Activated T-helper 1 cell treated with anti-CD3 and anti-CD28 coated beads, Interleukin-12 subunit alpha, Interleukin-12 subunit beta, Interleukin-2, Interleukin-4 antibody, amounts not matched to agents 30 ng/mL and 10 ng/mL and 1 ng/mL, durations not matched to agents 14 hours and 24 hours and 36 hours (primary cell): ENCODE measurements around the gene IGSF21. TPM values are rescaled to one million over a fixed set of nuclear protein-coding genes. Genes with fewer than 3 reads are reported as not detected.

Source experiments
- DNase-seq: peaks from one replicate; pipeline ENCODE4 v3.0.0; 2021; ENCODE audit warnings: low spot score
- H3K27ac Mint-ChIP-seq: one replicate; pipeline ENCODE4 v1.8.0; 2021; ENCODE audit warnings: mild to moderate bottlenecking, mixed read lengths
- H3K27me3 Mint-ChIP-seq: one replicate; pipeline ENCODE4 v1.8.0; 2022; ENCODE audit warnings: mild to moderate bottlenecking, moderate library complexity, mixed read lengths; ENCODE audit not compliant: insufficient read depth
- H3K36me3 Mint-ChIP-seq: one replicate; pipeline ENCODE4 v1.8.0; 2021; ENCODE audit warnings: low read depth, mixed read lengths
- H3K4me1 Mint-ChIP-seq: one replicate; pipeline ENCODE4 v1.8.0; 2021; ENCODE audit warnings: low read depth, mixed read lengths
- H3K4me3 Mint-ChIP-seq: one replicate; pipeline ENCODE4 v1.8.0; 2021; ENCODE audit warnings: mild to moderate bottlenecking, moderate library complexity, mixed read lengths
- H3K9me3 Mint-ChIP-seq: one replicate; pipeline ENCODE4 v1.8.0; 2021; ENCODE audit warnings: mixed read lengths
- intact Hi-C: fragments of 100-400 bp; cut with micrococcal nuclease; formaldehyde crosslinking; loops from one replicate; pipeline ENCODE4 v1.15.1; 2024
- total RNA-seq: library from RNA; stranded (reverse); gene quantifications from 2 replicates; pipeline ENCODE4 v1.2.3, GENCODE V29; 2022

Gene IGSF21
- total RNA-seq, 1 donor from 2014 or later, result not detected

- intact Hi-C loops, result no loop called here
- H3K9me3 Mint-ChIP-seq, result no peaks in the 10 kb centered on the region
- H3K4me1 Mint-ChIP-seq, result no peaks in the 10 kb centered on the region
Observed at GRCh38 chr1:18116777-18117176, 9.2 kb downstream of the IGSF21 start.

GRCh38 chr1:18118078-18118477, 10.5 kb downstream of the IGSF21 start:
- Mint-ChIP-seq H3K4me1 (no peaks in the 10 kb centered on the region), H3K4me3 (no peak overlapping the region), H3K27ac (no peak overlapping the region), H3K36me3 (no peaks in the 10 kb centered on the region), H3K27me3 (peaks cover 5% of the 10 kb centered on the region), H3K9me3 (no peaks in the 10 kb centered on the region)
- intact Hi-C loops, result no loop called here
- DNase-seq, result no peak

More at GRCh38 chr1:18116777-18117176, 9.2 kb downstream of the IGSF21 start:
- peaks cover 14% of the 10 kb centered on the region for H3K27me3 Mint-ChIP-seq
- H3K27ac Mint-ChIP-seq, result no peak overlapping the region
- H3K36me3 Mint-ChIP-seq, result no peaks in the 10 kb centered on the region
- H3K4me3 Mint-ChIP-seq, result no peak overlapping the region
- DNase-seq, result no peak

- Mint-ChIP-seq H3K36me3 (no peaks in the 10 kb centered on the region), H3K27me3 (peaks cover 5% of the 10 kb centered on the region), H3K4me1 (no peaks in the 10 kb centered on the region), H3K4me3 (no peak overlapping the region), H3K27ac (no peak overlapping the region), H3K9me3 (no peaks in the 10 kb centered on the region)
- no peak for DNase-seq
- intact Hi-C loops, result no loop called here
Observed at GRCh38 chr1:18118491-18118890, 10.9 kb downstream of the IGSF21 start.

- no peak overlapping the region for H3K27ac Mint-ChIP-seq
- H3K27me3 Mint-ChIP-seq, result peaks cover 5% of the 10 kb centered on the region
- no peaks in the 10 kb centered on the region for H3K4me1 Mint-ChIP-seq
- no peak overlapping the region for H3K4me3 Mint-ChIP-seq
- no peak for DNase-seq
- H3K36me3 Mint-ChIP-seq, result no peaks in the 10 kb centered on the region
- intact Hi-C loops, result no loop called here
- no peaks in the 10 kb centered on the region for H3K9me3 Mint-ChIP-seq
Observed at GRCh38 chr1:18119289-18119688, 11.7 kb downstream of the IGSF21 start.

GRCh38 chr1:18119771-18120377, 12.3 kb downstream of the IGSF21 start:
- Mint-ChIP-seq H3K36me3 (no peaks in the 10 kb centered on the region), H3K4me1 (no peaks in the 10 kb centered on the region), H3K27ac (no peak overlapping the region), H3K9me3 (no peaks in the 10 kb centered on the region), H3K4me3 (no peak overlapping the region), H3K27me3 (peaks cover 5% of the 10 kb centered on the region)
- intact Hi-C loops, result no loop called here
- DNase-seq, result no peak

GRCh38 chr1:18120638-18121037, 13.0 kb downstream of the IGSF21 start:
- no peak overlapping the region for H3K4me3 Mint-ChIP-seq
- H3K36me3 Mint-ChIP-seq, result no peaks in the 10 kb centered on the region
- intact Hi-C loops, result no loop called here
- H3K9me3 Mint-ChIP-seq, result no peaks in the 10 kb centered on the region
- no peak overlapping the region for H3K27ac Mint-ChIP-seq
- no peak for DNase-seq
- H3K27me3 Mint-ChIP-seq, result peaks cover 5% of the 10 kb centered on the region
- no peaks in the 10 kb centered on the region for H3K4me1 Mint-ChIP-seq

GRCh38 chr1:18121072-18121820, 13.6 kb downstream of the IGSF21 start:
- Mint-ChIP-seq H3K27ac (no peak overlapping the region), H3K27me3 (peaks cover 5% of the 10 kb centered on the region), H3K36me3 (no peaks in the 10 kb centered on the region), H3K9me3 (no peaks in the 10 kb centered on the region), H3K4me1 (no peaks in the 10 kb centered on the region), H3K4me3 (no peak overlapping the region)
- intact Hi-C loops, result no loop called here
- no peak for DNase-seq

GRCh38 chr1:18123467-18123992, 15.9 kb downstream of the IGSF21 start:
- no peaks in the 10 kb centered on the region for H3K9me3 Mint-ChIP-seq
- intact Hi-C loops, result no loop called here

GRCh38 chr1:18124977-18125376, 17.4 kb downstream of the IGSF21 start:
- Mint-ChIP-seq H3K4me1 (no peaks in the 10 kb centered on the region), H3K27me3 (peaks cover 6% of the 10 kb centered on the region), H3K36me3 (no peaks in the 10 kb centered on the region), H3K4me3 (no peak overlapping the region), H3K9me3 (no peaks in the 10 kb centered on the region), H3K27ac (no peak overlapping the region)
- DNase-seq, result no peak
- intact Hi-C loops, result no loop called here

More at GRCh38 chr1:18123467-18123992, 15.9 kb downstream of the IGSF21 start:
- Mint-ChIP-seq H3K4me1 (no peaks in the 10 kb centered on the region), H3K27ac (no peak overlapping the region), H3K36me3 (no peaks in the 10 kb centered on the region), H3K4me3 (no peak overlapping the region), H3K27me3 (peaks cover 6% of the 10 kb centered on the region)
- no peak for DNase-seq

GRCh38 chr1:18126616-18127015, 19.0 kb downstream of the IGSF21 start:
- Mint-ChIP-seq H3K4me3 (no peak overlapping the region), H3K27ac (no peak overlapping the region), H3K27me3 (peaks cover 4% of the 10 kb centered on the region), H3K4me1 (no peaks in the 10 kb centered on the region), H3K9me3 (no peaks in the 10 kb centered on the region), H3K36me3 (no peaks in the 10 kb centered on the region)
- no peak for DNase-seq
- intact Hi-C loops, result no loop called here

- H3K4me1 Mint-ChIP-seq, result no peaks in the 10 kb centered on the region
- intact Hi-C loops, result no loop called here
- no peaks in the 10 kb centered on the region for H3K36me3 Mint-ChIP-seq
- DNase-seq, result no peak
- no peak overlapping the region for H3K4me3 Mint-ChIP-seq
- H3K27ac Mint-ChIP-seq, result no peak overlapping the region
- peaks cover 4% of the 10 kb centered on the region for H3K27me3 Mint-ChIP-seq
- H3K9me3 Mint-ChIP-seq, result no peaks in the 10 kb centered on the region
Observed at GRCh38 chr1:18128298-18128697, 20.7 kb downstream of the IGSF21 start.

GRCh38 chr1:18130356-18130755, 22.8 kb downstream of the IGSF21 start:
- Mint-ChIP-seq H3K4me1 (no peaks in the 10 kb centered on the region), H3K9me3 (no peaks in the 10 kb centered on the region), H3K27me3 (peaks cover 6% of the 10 kb centered on the region), H3K36me3 (no peaks in the 10 kb centered on the region), H3K27ac (no peak overlapping the region), H3K4me3 (no peak overlapping the region)
- no peak for DNase-seq
- intact Hi-C loops, result no loop called here

- Mint-ChIP-seq H3K36me3 (no peaks in the 10 kb centered on the region), H3K27me3 (peaks cover 3% of the 10 kb centered on the region), H3K27ac (no peak overlapping the region), H3K9me3 (no peaks in the 10 kb centered on the region), H3K4me3 (no peak overlapping the region), H3K4me1 (no peaks in the 10 kb centered on the region)
- DNase-seq, result no peak
- intact Hi-C loops, result no loop called here
Observed at GRCh38 chr1:18132022-18132710, 24.6 kb downstream of the IGSF21 start.
